Dermis microvascular lymphatic vessel endothelial cell (primary cell): ENCODE data around the gene SP9. TPM values are rescaled to one million over a fixed set of nuclear protein-coding genes. Genes with fewer than 3 reads are reported as not detected.
A peak's percentile ranks its signal among the peaks of the same experiment; 100 is the strongest.

ENCODE experiments used
- DNase-seq, 2 donors: peaks; one replicate each; pipeline versions ENCODE4 v3.0.0 to v3.0.0-alpha.2; 2010; ENCODE audit warnings: low read depth in 2 of 2
- total RNA-seq: library from RNA; depleted of rRNA; stranded (reverse); fragments of >200 nt; gene quantifications from 2 replicates; pipeline ENCODE4 v1.2.1, GENCODE V29; 2014

The SP9 gene
- total RNA-seq = not detected in 2 replicates

DNA sequence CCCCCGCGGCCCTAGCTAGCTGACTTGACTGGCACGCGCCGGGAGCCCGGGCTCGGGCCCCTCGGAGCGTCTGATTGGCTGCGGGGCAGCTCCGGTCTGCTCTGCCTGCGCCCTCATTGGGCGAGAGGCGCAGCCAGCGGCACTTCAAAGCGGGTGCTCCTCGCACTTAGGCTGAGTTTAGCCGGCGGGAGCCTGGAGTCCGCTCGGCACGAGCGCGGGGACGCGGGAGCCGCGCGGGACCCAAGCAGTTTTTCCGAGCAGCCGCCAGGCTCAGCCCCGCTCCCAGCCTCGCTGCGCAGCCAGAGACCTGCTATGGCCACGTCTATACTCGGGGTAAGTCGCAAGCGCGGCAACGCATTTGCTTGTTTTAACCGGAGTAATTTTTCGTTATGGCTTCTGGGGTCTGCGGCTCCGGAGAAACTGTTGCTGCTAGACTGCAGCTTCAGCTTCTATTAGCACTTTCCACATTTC lies at the start of gene SP9:
SP9 (plus strand) TSS at position 174 of the 471 bp plus-strand sequence; CDS start at position 313, 139 bp downstream.
- peak in 1 of 2 donors; percentile 68 for DNase-seq

DNA sequence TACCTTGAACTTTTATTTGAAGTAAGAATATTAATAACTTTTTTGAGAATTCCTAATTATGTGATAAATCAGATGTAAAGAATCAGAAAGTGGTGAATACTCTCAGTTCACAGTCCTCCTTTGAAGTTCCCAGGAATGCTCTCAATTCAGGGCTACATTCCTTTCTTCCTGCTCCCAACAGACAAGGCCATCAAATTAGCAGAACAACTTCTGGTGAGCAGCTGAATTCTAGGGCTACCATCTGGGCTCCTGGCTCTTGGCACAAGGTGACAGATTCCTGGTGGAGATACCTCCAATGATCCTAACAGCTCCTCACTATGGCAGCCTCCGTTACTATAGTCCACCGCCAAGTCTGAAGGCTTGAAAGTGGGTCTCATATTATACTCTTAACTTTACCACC lies 48.6 kb upstream of the SP9 start:
- no peak for DNase-seq

DNA sequence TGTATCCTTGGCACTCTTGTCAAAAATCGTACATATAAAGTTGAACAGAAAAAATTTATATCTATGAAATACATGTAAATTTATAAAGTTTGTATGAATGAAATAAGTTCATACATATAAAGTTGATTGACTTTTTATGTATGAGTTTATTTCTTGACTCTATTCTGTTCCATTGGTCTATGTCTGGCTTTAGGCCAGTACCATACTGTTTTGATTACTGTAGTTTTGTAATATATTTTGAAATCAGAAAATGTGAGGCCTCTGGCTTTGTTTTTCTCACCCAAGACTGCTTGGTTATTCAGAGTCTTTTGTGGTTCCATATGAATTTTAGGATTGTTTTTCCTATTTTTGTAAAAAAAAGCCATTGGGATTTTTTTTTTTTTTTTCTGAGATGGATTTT lies 41.8 kb upstream of the SP9 start:
- DNase-seq = no peak

DNA sequence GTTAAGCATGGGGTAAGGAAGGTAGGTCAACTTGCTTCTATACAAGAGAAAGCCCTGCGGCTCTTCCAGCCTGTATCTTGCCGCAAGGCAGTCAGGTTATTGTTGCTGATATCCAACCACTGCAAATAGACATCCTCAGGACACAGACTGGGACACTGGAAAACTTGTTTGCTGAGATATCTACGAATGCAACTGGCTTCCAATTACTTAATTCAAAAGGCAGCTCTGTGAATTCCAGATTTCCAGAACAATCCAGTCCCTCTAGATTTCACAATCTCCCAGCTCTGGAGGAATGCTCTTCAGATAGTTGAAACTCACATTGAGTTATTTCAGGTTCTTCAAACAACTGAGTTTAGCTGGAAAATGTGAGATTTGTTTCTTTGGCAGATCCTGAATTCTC lies 34.6 kb upstream of the SP9 start:
- DNase-seq = no peak

DNA sequence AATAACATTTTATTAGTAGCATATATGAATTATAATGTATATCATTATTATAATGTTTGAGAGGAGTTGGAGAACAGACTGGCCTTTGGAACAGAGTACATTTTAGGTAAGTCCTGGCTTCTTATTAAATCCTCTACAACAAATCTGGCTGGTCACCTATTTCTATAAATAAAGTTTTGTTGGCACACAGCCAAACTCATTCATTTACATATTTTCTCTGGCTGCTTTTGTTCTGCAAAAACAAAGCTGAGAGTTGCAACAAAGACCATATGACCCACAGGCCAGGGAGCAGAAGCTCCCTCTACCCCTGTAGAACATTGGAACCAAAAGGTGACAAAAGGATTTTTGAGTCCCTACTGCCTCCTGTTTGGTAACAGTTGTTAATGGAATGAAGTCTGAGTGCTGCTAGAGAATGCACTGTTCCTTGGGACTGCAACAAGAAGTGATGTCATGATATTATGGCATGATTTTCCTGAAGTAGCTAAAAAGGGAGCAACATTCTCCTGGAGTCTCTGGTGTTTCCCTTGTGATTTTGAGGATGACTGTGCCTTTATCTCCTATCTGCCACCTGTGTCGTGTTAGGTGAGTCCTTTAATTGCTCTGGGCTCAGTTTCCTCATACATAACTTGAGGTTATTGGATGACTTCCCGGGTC lies 22.0 kb upstream of the SP9 start:
- DNase-seq = no peak

DNA sequence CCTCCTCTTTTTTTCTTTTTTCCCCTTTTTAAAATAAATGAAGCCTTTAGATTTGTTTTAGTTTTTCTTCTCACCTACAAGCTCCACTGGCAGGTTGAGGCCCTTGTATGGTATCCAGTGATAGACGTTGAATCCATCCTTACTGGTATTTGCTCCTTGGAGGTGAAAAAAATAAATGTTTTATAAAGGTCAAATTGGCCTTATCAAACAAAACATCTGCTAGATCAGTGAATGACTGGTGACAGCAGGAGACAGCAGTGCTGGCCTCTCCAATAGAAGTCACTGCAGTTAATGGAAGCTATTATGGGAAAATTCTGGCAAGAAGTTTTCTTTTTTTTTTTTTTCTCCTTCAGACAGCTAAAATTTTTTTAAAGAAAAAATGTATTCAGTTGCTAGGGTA lies 12.6 kb upstream of the SP9 start:
- no peak for DNase-seq

DNA sequence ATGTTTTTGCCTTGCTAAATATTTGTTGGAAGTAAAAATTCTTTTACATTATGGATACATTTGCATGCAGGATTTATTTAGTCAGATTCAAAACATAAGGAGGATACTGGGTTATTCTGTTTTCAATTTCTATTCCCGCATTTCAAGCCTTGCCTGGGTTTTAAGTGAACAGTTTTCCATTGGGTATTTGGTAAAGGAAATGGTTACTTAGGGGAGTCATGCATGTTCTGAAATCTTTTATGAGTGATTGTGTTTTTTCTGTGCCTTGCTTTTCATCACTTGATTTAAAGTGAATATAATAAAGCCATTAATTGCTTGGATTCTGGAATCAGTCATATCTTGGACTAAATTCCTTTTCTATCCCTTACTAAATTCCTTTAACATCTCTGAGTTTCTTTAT lies 12.0 kb upstream of the SP9 start:
- DNase-seq = no peak

DNA sequence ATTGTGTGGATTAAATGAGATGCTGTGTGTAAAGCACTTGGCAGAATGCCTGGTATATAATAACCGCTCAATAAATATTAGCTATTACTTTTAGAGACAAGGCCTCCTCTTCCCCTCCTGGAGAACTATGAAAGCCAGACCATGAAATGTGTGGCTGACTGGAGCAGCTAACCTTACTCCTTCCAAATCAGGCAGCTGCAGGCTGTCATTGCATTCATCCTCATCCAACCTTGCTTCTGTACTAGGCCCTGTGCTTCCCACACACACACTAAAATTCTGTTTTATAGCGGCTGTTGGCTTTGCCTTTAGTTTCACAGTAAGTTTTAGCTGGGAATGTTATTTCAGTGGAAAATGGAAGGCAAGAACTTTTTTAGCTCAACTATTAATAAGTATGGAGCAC lies 10.2 kb upstream of the SP9 start:
- DNase-seq = no peak

DNA sequence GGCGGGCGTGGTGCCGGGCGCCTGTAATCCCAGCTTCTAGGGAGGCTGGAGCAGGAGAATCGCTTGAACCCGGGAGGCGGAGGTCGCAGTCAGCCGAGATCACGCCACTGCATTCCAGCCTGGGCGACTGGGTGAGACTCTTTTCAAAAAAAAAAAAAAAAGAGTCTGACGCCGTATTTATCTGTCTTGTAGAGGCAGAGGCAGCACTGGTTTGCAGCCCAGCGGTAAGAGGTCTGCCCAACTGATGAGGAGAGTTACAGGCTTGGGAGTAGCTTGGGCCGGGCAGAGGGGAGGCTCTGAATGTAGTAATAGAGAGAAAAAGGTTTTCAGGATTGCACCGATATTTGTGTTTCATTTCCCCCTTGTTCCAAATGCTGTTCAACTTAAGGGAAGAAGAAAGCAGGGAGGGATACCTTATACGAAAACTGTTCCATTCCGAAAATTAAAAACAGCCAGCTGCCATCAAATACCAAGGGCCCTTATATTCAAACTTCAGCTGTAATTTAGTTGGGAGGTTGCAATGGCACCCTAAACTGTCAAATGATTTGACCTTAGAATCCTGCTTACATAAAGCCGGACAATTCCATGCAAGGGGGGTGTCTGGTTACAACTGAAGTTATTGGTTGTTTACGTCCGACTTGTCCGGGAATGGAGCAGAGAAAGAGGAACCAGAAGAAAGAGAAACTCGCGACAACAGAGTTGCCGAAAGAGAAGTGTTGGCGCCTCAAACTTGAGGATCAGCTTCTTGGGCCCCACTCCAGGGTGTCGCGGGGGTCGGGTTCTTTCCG lies 9.2 kb upstream of the SP9 start:
- DNase-seq = no peak

DNA sequence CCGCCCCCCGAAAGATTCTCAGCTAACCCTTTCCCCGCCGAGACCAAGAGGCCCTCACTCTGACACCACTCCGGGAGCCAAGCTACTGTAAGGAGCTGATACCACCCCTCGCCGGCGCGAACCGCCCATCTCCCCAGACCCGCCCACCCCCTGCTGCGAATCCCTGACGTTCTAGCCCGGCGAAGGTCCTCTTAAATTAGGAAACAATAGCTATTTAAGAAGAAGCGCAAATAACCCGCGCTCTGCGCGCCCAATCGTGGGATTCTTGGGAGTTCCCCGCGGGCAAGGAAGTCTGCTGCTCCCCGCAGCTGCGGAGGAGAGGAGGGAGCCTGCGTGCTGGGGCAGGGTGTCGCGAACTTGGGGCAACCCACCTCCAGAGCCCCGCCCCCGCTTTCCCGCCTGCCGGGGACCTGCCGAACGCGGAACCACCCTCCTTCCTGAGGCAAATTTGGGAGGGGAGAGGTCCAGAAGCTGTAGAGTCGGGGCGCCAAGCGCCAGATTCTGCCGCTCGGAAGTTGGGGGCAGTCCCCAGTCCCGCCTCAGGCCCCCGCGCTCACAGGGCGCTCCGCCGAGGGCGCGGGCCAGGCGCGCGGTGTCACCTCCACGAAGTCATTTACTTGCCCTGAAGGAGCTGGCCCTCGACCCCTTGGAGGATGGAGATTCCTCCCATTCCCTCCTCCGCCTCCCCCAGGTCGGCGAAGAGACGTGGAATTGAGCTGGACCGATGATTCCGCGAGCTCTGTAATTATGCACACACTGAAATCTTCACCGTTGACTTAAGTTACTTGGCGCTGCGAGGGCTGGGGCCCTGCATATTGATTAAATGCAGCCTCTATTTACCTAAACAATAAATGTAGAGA lies 8.4 kb upstream of the SP9 start:
- DNase-seq = no peak

DNA sequence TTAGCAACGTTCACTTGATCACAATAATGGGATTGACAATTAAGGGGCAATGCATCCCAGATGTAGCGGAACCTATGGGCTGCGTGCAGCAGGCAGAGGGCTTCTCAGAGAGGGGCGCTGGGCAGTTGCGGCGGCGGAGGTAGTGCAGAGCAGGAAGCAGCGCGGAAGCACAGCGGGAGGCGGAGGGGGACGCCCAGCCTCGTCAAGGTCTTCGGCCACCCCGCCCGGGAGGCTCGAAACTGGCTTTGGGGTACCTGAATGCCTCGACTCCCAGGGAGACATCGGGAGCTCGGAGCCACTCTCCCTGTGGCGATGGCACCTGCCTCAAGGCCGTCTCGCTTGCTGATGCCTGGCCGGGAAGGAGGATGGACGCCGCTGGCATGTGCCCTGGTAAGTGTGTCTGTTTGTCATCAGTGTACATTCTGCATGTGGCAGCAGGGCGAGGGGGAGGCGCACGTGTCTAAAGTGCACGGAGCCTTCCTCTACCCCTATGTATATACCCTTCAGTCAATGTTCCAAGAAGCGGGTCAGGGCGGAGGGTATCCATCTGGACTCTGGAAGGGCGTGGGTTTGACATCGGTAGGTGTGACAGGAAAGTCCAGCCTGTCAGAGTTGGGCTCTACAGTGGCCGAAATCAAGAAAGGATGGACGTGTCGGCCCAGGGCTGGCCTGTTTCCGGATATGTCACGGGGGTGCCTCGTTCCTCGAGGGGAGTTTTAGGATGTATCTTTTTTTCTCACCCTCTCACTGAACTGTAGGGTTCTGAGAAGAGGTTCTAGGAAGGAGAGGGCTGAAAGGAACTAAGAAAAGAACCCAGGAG lies 7.5 kb upstream of the SP9 start:
- DNase-seq = no peak

DNA sequence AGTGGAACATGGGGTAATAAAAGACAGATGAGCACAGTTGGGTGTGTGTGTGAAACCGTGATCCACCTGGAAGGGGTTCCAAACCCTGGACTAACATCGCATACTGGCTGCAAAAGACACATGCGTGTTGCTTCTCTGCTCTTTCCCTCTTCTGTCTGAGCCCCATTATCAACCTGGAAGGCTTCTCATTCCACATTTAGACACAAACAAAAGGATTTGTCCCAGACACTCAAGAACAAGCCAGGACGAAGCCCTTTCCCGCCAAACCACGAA lies 7.0 kb upstream of the SP9 start:
- no peak for DNase-seq

DNA sequence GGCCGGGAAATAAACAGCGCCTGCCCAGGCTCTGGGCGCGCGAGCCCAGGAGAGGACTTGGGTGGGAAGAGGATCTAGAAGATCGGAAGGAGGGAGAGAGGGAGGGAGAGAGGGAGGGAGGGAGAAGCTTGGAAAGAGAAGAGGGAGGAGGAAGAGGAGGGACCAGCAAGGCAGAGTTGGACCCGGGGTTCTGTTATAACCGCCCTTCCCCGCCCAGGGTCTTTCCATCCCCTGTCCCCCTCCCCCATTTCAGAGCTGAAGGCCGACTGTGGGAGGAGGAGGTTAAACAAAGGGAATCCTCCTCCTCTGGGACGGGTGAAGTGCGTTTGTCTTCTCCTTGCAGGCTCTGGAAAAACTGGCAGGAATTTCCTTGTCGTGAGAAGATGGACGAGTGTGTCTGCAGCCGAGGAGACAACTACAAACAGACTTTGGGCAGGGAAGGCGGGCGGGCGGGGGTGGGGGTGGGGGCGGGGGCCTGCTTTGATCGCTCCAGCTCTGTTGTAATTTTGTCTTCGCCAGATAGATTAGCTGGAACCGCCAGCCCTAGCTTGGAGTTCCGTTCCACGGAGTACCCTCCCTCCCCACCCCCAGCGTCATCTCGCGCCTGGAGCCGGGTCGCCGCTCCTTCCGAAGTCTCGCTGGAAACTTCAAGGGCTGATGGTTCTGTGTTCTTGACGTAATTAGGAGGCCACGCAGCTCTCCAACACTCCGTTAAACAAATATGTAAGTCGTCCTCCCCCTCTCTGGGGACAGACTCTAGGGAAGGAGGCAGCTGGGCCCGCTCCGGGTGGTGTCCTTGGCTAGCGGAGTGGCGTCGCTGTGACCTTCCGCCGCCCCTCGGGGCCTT lies 6.4 kb upstream of the SP9 start:
- DNase-seq = no peak

DNA sequence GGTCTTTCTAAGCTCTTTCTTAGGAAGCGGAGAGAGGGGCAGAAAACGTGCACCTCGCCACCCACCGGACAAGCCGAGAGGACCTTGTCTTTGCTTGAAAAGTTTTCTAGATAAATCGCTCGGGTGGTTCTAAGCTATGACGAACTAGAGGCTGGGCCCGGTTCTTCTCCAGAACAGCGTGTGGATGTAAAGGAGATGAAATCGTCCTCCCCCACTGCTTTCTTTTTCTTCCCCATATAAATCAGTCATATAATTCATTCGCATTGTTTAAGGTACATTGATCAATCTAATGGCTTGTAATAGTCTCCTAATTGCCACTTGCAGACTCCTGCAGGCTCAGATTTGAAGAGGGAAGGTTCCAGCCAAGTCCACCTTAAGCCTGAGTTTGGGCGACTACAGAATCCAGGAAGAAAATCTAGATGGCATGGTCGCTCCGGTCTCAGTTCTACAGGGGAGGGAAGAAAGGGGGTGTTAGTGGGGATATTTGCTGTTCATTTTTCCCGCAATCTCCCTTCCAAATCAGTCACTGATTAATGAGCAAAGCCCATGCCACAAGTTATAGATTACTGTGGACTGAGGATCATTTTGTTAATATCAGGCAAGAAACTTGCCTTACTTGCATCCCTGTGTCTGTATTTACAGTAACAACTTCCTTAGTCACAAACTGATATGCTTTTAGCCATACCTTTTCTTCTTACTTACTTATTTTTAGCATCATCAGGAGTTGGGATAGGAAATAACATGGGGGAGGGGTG lies 5.6 kb upstream of the SP9 start:
- DNase-seq = no peak

DNA sequence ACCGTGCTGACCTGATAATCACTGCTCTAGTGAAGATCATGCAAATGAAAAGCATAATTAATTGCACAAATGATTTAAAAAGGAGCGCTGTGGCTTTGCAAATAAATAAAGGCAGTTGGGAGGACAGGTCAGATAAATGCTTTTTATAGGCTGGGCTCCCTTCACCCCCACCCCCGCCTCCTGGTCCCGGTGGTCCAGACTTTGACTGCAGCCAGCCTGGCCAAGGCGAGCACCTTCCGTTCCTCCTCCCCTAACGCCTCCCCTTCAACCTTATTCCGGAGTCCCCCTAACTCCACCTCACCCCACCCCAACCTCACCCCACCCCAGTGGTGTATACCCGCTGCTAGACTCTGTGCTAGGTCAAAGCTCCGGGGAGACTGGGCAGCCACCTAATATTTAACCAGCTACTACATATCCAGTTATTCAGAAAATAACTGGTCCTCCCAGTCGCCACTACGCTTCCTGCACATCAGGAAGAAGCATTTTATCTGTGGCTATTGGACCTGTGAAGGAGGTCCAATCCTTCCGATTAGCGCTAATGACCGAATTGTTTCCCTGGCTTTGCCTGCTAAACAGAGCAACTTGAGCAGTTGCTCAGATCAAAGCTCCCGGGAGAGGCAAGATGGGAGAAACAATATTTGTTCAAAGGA lies 3.7 kb upstream of the SP9 start:
- no peak for DNase-seq

DNA sequence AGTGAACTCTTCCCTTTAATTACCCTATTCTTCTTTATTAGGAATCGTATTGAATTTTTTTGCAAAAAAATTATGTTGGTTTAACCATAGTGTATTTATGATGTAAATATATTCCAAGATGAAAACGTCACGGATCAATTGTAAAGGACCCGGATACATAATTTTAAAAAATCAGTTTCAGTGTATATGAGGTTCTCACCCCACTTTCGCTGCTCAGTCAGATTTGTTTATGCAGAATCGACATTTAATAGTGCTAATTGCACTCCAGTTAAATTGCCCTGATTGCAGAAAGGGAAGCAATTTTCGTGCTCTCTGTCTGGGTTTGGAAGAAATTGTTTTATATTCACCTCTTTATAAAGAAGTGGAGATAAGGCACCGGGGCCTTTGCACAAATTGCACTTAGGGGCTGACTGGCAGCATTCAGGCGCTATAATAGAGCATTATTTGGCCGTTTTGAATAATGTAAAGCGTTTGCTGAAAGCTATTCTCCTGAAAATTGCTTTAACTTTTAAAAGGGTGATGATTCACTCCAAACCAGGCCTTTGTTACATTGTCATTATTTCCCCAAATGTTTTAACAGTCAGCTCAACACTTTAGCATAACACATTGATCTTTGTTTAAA lies 3.0 kb upstream of the SP9 start:
- DNase-seq = no peak

DNA sequence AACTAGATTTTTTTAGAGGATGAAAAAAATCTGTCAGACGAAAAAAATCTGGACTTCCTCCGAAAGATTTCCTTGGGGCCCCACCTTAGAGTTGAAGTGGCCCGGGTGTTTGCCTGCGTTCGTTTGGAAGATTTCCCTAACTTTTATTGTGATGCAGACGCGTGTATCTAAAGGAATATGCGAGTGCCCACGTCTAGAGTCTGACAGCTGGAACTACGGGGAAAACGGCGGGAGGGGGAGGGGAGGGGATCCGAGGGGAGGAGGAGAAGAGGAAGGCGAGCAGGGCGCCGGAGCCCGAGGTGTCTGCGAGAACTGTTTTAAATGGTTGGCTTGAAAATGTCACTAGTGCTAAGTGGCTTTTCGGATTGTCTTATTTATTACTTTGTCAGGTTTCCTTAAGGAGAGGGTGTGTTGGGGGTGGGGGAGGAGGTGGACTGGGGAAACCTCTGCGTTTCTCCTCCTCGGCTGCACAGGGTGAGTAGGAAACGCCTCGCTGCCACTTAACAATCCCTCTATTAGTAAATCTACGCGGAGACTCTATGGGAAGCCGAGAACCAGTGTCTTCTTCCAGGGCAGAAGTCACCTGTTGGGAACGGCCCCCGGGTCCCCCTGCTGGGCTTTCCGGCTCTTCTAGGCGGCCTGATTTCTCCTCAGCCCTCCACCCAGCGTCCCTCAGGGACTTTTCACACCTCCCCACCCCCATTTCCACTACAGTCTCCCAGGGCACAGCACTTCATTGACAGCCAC lies 2.4 kb upstream of the SP9 start:
- DNase-seq = no peak

DNA sequence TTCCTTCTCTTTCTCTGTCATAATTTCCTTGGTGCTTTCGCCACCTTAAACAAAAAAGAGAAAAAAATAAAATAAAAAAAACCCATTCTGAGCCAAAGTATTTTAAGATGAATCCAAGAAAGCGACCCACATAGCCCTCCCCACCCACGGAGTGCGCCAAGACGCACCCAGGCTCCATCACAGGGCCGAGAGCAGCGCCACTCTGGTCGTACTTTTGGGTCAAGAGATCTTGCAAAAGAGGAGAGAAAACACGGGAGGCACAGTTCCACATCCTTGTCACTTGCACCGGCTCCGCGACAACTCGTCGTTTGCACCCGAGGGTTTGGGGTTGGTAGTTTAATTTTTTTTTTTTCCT lies 1.8 kb upstream of the SP9 start:
- no peak for DNase-seq
